Measurements from ENCODE around the gene AKAP6.

- TF ChIP-seq EZH2phosphoT487 (IDR thresholded peaks at IDR 0.05; ENCODE audit: borderline replicate concordance, low read length), result no peak
- TF ChIP-seq, protein P1, sequence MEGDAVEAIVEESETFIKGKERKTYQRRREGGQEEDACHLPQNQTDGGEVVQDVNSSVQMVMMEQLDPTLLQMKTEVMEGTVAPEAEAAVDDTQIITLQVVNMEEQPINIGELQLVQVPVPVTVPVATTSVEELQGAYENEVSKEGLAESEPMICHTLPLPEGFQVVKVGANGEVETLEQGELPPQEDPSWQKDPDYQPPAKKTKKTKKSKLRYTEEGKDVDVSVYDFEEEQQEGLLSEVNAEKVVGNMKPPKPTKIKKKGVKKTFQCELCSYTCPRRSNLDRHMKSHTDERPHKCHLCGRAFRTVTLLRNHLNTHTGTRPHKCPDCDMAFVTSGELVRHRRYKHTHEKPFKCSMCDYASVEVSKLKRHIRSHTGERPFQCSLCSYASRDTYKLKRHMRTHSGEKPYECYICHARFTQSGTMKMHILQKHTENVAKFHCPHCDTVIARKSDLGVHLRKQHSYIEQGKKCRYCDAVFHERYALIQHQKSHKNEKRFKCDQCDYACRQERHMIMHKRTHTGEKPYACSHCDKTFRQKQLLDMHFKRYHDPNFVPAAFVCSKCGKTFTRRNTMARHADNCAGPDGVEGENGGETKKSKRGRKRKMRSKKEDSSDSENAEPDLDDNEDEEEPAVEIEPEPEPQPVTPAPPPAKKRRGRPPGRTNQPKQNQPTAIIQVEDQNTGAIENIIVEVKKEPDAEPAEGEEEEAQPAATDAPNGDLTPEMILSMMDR (IDR thresholded peaks at IDR 0.05; ENCODE audit: low read depth, low read length, poor library complexity, severe bottlenecking), result no peak
Measured at GRCh38 chr14:32722631-32723183, 393.6 kb downstream of the AKAP6 start.
